HS-27A (cell line): ENCODE measurements around the gene MRPS26.
"Not testable (repeated sequence)": the region's sequence is repeated elsewhere in the genome, so short reads cannot be mapped to it uniquely, and the experiment has no call there.

Experiments
- DNase-seq: peaks from one replicate; pipeline ENCODE4 v3.0.0-alpha.2; 2012; ENCODE audit warnings: low read depth, missing footprints

The MRPS26 gene

DNA sequence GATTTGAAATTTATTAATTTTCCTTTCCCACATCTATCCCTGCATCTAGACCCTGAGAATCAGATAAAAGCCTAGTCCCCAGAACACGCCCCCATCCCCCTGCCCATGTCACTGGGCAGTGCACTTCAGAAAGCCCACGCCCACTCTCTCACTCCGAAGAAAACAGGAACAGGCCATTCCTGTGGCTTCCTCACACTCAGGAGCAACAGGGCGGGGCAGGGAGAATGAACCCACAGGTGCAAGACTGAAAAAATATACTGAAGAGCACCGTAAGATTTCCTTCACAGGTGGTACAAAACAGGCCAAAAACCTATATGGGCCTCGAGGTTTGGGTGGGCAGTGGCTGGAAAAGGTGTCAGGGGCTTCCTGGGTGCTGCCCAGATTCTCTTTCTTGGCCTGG is 29.0 kb downstream of the MRPS26 start:
- no peak for DNase-seq

DNA sequence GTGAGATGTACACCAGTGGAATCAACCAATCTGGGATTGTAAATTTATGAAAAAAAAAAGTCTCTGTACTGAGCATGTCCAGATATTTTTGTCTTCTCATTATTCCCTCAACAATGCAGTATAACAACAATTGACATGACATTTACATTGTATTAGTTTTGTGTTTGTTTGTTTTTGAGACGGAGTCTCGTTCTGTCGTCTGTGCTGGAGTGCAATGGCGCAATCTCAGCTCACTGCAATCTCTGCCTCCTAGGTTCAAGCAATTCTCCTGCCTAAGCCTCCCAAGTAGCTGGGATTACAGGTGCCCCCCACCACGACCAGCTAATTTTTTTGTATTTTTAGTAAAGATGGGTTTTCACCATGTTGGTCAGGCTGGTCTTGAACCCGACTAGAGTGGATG is 29.5 kb downstream of the MRPS26 start:
- not testable (repeated sequence) for DNase-seq

DNA sequence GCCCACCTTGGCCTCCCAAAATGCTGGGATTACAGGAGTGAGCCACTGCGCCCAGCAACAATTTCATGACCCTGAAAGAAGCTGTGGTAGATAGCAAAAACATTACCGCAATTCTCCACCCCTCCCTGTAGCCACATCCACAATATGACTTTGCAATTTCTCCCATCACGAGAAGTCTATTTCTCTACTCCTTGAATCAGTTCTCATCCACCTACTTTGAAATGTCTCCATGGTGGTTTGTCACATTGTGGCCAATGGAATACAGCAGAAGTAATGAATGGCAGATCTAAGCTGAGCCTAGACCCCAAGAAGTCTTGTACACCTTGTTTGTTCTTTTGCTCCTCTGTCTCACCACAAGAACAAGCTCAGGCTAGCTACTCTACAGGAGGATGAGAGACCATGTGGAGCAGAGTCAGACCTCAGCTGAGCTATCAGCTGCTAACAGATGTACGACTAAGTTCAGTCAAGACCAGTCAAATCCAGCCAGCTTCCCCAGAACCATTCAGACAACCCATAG is 31.8 kb downstream of the MRPS26 start:
- no peak for DNase-seq

DNA sequence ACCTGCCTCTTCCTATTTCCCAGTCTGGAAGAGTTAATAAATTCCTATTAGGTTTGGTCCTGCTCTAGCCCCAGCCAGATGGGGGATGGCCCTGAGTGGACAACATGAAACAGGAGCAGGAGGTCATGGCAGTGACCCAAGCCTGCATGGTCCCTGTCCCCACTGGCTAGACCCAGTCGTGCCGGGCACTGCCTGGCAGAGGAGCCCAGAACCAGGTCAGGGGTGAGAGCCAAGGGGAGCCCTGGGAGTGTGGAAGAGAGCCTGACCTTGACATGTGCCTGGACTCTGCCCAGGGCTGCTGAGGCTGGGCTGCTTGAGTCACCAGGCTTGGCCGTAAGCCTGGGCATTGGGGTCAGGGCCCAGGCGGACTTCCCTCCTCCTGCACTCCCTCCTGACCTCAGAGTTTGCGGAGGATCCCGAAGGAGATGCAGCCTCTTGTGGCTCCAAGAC is 35.1 kb downstream of the MRPS26 start:
- no peak for DNase-seq

DNA sequence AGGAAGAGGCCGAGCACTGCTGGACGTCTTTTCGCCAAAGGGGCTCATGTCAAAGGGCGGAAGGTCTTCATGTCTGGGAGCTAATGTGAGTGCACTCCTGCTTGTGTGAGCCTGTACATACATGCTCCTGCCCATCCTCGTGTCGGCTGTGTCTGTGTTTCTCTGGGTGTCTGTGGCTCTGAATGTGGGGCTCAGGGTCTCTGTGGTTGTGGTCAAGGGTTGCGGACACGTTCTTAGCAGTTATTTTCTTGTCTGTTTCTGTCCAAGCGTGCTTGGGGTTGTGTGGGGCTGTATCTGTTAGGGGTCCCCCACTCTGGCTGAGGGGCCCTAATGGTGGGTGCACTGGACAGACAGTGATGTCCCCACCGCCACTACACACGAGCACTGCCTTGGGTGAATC is 35.8 kb downstream of the MRPS26 start:
- DNase-seq: no peak

DNA sequence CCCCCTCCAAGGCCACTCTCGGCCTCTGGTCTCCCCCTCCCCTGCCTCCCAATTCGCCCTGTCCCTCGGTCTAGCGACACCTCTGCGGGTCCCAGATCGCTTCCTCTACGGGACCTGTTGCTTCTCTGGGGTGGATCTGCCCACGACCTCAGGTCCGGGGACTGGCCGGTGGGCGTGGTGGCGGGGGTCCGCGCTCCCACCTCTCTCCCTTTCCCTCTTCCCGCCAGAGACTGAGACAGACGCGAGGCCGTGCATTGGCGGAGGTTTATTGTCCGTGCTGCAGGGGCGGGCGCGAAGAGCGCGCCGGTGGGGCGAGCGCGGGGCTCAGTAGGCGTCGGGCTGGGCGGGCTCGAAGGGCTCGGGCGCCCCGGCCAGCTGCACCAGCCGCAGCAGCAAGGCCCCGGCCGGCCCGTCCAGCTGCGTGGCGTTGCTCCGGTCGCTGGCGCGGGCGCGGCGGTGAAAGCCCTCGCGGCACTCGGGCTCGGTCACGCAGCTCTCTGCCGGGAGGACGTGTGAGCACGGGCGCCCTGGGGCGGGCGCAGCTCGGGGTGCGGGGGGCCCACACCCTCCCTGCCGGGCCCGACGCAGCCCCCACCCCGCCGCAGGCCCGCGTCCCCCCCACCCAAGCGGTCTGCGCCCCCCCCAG is 36.6 kb downstream of the MRPS26 start:
- DNase-seq: no peak

DNA sequence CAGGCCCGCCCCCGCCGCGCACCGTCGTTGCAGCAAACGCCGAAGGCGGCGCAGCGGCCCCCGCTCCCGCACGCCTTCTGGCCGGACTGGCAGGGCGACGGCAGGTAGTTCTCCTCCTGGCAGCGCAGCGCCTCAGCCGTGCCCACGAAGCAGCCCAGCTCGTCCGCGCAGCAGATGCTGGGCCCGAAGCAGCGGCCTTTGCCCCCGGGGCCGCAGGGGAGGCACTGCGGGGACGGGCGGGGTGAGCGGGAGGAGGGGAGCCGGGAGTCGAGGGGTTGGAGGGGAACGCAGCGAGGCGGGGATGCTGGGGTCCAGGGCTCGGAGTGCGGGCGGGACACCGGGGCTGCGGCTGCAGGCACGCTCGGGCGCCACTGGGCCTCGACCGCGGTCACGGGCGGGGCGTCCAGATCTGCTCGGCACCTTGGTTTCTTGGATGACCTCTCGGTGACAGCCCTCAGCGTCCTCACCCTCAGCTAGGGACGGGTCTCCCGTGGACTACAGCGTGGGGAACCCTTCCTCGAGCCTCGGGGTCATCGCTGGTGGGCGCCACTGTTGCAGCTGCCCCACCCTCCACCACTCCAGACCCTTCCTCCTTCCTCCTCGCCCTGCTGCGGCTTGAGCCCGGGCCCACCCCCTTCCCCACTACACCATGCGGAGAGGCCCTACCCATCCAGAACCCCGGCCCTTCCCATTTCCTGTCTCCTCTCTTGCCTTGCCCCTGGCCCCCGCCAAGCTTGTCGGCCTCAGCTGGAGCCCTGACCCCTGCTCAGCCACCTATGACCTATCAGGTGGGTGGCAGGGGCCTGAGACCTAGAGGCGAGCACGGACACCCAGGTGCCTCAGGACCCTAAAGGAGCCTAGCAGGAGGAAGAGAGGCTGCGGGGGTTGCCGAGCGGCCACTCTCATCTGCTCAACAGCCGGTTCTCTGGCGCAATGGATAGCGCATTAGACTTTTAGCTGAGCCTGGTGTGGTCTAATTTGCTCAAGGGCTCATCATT is 37.4 kb downstream of the MRPS26 start:
- DNase-seq: no peak

DNA sequence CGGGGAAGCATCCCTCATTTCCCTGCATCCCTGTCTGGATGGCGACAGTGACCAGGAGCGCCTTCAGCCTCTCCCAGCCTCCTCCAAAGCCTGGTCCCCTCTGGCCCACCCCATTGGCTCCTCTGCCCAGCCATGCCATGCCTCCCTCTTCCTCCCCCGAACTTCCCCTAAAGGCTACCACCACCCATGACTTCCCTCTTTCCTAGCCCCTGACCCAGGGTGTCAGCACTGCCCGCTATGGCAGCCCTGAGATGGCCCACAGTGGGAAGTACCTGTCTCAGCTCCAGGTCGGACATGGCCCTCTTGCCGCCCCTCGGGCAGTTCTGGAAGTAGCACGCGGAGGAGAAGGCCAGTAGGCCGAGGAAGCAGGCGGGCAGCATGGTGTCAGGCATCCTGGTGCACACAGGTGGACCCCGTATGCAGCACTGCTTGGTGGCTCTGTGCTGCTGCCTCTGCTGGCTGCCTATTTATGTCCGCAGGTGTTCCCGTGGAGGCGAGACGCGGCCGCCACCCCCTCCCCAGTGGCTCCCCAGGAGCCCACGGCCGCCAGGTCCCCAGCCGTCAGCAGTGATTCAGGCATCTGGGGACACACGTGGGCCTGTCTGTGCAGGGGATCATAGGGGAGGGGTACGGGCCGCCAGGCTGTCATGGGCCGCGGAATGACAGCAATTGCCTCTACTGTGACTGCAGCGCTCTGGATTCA is 38.6 kb downstream of the MRPS26 start, which contains the start of gene AVP:
TSS of gene AVP (minus strand) at position 442 of the 703 bp plus-strand sequence. CDS start at position 392, 50 bp downstream.
- DNase-seq: no peak

DNA sequence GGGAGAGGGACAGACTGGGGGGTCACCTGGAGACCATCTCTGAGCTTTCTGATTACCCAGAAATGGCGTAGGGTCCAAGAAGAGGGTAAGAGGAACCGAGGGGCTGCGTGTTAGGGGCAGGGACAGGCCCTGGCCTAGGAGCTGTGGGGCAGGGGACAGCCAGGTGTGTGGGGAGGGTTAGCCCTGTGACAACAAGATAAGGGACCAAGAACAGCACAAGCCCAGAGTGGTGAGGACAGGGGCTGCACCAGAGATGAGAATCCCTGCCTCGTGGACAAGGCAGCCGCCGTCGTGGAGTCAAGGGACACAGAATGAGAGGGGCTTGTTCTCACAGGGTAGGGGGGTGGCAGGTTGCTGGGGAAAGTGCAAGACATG is 39.1 kb downstream of the MRPS26 start:
- no peak for DNase-seq

DNA sequence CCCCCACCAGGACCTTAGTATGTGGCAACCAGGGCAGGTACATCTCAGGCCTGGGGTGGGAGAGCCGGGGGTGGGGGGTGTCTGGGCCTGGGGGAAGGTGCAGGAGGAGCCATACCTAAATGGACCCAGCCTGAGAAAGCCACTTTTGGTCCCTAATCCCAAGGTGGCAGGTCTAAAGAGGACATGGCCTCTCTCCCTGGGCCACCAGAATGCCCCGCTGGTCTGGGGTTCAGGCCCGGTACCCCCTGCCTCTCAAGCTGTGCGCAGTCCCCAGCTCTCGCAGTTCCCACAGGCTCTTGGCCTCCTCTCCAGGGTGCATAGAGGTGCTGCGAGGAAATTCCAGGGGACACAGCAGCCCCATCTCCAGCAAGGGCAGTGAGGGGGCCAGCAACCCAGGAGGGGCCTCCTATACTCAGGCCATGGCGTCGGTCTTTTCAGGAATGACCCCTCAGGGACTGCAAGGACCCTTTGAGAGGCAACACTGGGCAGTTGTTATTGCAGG is 39.8 kb downstream of the MRPS26 start:
- DNase-seq: no peak

DNA sequence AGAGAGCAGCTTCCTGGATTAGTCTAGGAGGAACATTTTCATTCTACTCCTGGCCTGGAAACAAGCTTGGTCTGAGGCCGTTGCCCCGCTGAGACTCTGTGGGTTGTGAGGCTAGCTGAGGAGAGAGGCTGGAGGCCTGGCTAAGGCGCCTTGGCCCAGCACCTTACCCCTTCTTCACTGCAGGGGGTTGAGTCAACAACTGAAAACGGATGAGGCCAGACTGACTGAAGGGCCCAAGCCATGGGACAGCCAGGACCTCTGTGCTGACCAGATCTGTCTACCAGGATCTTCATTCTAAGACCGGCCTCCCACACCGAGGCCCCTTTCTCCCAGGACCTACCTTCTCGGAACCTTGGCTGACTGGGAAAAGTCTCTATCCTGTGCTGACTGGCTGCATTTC is 42.2 kb downstream of the MRPS26 start:
- DNase-seq: no peak

DNA sequence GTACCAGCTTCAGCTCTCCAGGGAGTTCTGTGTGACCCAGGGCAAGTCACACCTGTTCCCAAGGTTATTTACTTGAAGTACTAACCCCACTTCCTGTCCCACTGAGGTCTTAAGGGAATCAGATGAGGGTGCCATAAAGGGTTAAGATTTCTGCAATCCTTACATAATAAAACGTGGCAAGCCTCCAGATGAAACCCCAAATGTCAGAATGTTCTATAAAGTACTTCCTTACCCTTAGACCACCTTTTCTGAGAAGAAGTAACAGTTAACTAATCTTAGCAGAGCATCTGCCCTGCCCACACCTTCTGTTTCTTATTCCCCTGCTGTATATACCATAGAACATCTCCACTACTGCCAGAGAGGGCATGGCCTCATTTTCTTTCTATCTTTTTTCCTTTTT is 44.7 kb downstream of the MRPS26 start:
- DNase-seq: no peak

DNA sequence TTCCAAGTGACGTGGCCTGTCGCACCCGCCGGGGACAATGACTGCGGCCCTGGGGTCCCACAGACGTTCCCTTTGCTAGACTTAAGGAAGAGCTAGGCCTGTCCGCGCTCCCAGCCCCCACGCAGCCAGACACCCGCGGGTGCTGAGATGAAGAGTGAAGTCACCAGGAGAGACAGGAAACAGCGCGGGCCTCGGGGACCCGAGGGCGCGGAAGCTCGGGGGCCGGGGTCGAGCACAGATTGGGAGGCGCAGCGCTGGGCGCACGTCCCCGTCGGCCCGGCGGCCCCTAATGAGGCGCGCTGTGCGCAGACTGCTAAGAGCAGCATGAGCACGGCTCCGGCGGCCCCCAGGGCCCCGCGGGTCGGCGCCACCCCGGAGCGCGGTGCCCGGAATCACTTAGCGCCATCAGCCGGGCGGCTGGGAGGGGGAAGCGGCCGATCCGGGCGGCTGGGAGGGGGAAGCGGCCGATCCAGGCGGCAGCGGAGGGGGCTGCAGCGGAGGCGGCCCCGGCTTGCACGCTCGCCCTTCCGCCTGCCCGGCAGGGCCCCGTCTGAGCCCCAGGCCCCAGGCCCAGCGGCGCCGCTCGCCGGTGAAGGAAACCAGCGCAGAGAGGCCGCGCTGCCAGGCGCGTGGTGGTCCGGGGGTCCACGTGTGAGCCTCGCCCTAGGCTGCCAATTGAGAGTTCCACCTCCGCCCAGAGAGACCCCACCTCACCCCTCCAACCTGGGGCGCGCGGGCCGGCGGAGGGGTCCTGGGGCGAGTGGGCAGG is 46.9 kb downstream of the MRPS26 start:
- no peak for DNase-seq

DNA sequence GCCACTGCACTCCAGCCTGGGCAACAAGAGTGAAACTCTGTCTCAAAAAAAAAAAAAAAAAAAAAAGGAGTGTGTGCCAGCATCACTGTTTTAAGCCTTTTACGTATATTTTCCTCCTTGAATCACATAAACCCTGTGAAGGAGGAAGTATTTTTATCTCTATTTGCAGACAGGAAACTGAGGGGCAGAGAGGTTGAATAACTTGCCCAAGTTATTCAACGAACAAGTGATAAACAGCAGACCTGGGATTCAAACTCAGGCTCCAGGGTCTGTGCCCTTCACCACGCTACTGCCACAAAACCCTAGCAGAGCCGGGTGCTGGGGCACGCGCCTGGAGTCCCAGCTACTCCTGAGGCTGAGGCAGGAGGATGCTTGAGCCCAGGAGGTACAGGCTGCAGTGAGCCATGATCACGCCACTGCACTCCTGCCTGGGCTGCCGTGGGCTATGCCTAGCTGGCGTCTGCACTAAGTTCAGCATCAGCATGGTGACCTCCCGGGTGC is 48.1 kb downstream of the MRPS26 start:
- DNase-seq: no peak

DNA sequence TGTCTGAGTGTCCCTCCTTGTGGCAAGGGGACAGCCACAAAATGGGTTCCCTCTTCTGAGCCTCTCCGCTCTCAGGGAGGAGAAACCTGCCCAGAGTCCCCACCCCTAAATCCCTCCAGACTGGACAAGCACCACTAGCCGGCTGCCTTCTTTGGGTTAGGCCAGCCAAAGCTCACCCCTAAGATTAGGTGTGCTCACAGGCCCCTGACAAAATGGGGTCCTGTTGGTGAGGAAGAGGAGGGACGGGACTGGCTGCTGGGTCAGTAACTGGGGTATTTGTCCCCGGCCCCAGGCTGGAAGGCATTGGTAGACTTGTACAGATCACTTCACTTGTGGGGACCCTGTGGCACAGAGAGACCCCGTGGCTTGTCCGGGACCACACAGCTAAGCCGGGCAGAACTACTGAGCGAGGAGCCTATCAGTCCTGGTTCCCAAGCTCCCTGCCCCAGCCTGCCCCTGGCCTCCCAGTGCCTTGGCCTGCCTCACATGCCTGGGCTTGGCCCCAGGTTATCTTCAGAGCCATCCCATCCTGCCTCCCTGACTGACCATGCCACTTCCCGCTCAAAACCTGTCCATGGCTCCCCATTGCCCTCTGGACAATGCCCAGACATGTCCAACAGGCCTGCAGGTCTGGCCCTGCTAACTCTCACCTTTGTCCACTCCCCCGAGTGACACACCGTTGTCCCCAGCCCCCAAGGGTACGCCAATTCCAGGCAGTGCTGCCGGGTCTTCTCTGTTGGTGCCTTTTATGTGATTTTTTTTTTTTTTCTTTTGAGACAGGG is 49.2 kb downstream of the MRPS26 start:
- no peak for DNase-seq
